ENCODE data around the gene TUBB2B.

DNA sequence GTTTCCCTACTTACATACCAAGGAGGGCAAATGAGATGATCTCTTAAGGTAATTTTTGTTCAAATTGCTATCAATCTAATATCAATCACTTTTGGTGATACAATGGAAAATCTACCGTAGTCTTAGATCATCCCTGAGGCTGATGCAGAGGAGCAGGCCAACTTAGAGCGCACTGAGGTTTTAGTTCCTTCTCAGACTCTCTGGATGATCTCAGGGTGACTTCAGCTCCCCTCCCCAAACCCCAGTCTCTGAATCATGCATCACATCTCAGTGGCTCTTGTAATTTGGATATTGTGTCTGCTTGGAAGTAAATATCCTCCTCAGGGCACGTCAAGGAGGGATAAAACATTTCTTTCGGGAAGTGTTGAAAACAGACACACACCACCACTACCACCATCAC is 5.9 kb downstream of the TUBB2B start:
- TF ChIP-seq POLR2AphosphoS5 (IDR thresholded peaks at IDR 0.05) = no peak
- TF ChIP-seq POLR2A (IDR thresholded peaks at IDR 0.05) = no peak
- TF ChIP-seq, protein P1, sequence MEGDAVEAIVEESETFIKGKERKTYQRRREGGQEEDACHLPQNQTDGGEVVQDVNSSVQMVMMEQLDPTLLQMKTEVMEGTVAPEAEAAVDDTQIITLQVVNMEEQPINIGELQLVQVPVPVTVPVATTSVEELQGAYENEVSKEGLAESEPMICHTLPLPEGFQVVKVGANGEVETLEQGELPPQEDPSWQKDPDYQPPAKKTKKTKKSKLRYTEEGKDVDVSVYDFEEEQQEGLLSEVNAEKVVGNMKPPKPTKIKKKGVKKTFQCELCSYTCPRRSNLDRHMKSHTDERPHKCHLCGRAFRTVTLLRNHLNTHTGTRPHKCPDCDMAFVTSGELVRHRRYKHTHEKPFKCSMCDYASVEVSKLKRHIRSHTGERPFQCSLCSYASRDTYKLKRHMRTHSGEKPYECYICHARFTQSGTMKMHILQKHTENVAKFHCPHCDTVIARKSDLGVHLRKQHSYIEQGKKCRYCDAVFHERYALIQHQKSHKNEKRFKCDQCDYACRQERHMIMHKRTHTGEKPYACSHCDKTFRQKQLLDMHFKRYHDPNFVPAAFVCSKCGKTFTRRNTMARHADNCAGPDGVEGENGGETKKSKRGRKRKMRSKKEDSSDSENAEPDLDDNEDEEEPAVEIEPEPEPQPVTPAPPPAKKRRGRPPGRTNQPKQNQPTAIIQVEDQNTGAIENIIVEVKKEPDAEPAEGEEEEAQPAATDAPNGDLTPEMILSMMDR (IDR thresholded peaks at IDR 0.05 in 8 of 11, conservative IDR thresholded peaks at IDR 0.05 in 3 of 11) = no peak

Data from spleen (tissue), 7 donors.